Thyroid gland (tissue), 4 donors: Measurements from ENCODE around the gene PUDP.

Source experiments
- POLR2A ChIP-seq, 2 donors: fragments of 450-650 bp; IDR thresholded peaks; one replicate each; pipeline ENCODE4 v1.6.1; 2017; ENCODE audit warnings: antibody characterized with exemption in 2 of 2, mild to moderate bottlenecking in 2 of 2, moderate library complexity in 1 of 2
- TF ChIP-seq, protein P1 (sequence below), 6 experiments: fragments of 200-600 bp in 3 of 6; fragments of 450-650 bp in 3 of 6; sonication (generic) in 3 of 6; IDR thresholded peaks; one replicate each; pipeline ENCODE4 v1.5.1; 2016 to 2019; ENCODE audit warnings: antibody characterized with exemption in 6 of 6, mild to moderate bottlenecking in 2 of 6, inconsistent platforms in 1 of 6, moderate library complexity in 1 of 6

DNA sequence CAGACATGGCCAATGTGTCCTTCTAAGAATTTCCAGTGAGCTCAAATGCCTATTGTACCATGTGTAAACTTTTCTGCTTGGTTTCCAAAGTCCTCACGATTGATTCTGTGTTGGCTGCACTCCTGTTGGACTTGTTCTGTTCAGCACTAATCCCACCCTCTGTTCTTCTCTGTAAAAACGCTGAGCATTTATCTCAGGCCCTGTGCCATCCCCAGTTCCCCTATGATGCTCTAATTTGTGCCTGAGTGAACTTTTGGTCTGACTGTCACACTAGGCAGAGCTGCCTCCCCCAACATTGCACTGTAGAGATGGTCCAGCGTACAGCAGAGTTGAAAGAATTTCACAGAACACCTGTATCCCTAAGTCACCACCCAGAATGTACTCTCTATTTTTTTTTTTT is 76.6 kb downstream of the PUDP start:
- TF ChIP-seq, protein P1, sequence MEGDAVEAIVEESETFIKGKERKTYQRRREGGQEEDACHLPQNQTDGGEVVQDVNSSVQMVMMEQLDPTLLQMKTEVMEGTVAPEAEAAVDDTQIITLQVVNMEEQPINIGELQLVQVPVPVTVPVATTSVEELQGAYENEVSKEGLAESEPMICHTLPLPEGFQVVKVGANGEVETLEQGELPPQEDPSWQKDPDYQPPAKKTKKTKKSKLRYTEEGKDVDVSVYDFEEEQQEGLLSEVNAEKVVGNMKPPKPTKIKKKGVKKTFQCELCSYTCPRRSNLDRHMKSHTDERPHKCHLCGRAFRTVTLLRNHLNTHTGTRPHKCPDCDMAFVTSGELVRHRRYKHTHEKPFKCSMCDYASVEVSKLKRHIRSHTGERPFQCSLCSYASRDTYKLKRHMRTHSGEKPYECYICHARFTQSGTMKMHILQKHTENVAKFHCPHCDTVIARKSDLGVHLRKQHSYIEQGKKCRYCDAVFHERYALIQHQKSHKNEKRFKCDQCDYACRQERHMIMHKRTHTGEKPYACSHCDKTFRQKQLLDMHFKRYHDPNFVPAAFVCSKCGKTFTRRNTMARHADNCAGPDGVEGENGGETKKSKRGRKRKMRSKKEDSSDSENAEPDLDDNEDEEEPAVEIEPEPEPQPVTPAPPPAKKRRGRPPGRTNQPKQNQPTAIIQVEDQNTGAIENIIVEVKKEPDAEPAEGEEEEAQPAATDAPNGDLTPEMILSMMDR (IDR thresholded peaks at IDR 0.05), result no peak
- no peak for TF ChIP-seq POLR2A (IDR thresholded peaks at IDR 0.05)
